Uterus (tissue), 4 donors: Measurements from ENCODE around the gene ABL1. TPM values are rescaled to one million over a fixed set of nuclear protein-coding genes. Genes with fewer than 3 reads are reported as not detected.

Source experiments
- DNase-seq, 2 donors: peaks; one replicate each; pipeline ENCODE4 v3.0.0-alpha.2; 2019 to 2020
- H3K27ac ChIP-seq, 2 donors: fragments of 200-600 bp; sonication (generic); 1 replicate in 1 of 2; 2 replicates in 1 of 2; pipeline ENCODE4 v1.5.1; 2016 to 2018
- H3K27me3 ChIP-seq, 2 donors: fragments of 200-600 bp; sonication (generic); one replicate each; pipeline ENCODE4 v1.5.1; 2018 to 2019; ENCODE audit warnings: control low read depth in 1 of 2
- H3K36me3 ChIP-seq, 2 donors: fragments of 200-600 bp; sonication (generic); one replicate each; pipeline ENCODE4 v1.5.1; 2019; ENCODE audit warnings: control low read depth in 1 of 2
- H3K4me1 ChIP-seq, 2 donors: fragments of 200-600 bp; sonication (generic); one replicate each; pipeline ENCODE4 v1.5.1; 2018 to 2019; ENCODE audit warnings: control low read depth in 1 of 2
- H3K4me3 ChIP-seq, 2 donors: fragments of 200-600 bp; sonication (generic); 1 replicate in 1 of 2; 2 replicates in 1 of 2; pipeline ENCODE4 v1.5.1; 2018 to 2019; ENCODE audit warnings: mild to moderate bottlenecking in 1 of 2
- H3K9me3 ChIP-seq, 2 donors: fragments of 200-600 bp; sonication (generic); one replicate each; pipeline ENCODE4 v1.5.1; 2019; ENCODE audit warnings: control low read depth in 1 of 2
- CTCF ChIP-seq, 4 experiments: fragments of 200-600 bp in 2 of 4; fragments of 450-650 bp in 2 of 4; sonication (generic) in 2 of 4; IDR thresholded peaks; one replicate each; pipeline ENCODE4 v1.5.1; 2016 to 2019; ENCODE audit warnings: antibody characterized with exemption in 4 of 4, mild to moderate bottlenecking in 2 of 4, moderate library complexity in 1 of 4
- POLR2A ChIP-seq, 2 donors: fragments of 450-650 bp; IDR thresholded peaks; one replicate each; pipeline ENCODE4 v1.6.1; 2016; ENCODE audit warnings: antibody characterized with exemption in 2 of 2, mild to moderate bottlenecking in 1 of 2, moderate library complexity in 1 of 2
- intact Hi-C: fragments of 100-400 bp; cut with DNase I; formaldehyde crosslinking; loops from one replicate; pipeline ENCODE4 v1.15.1; 2023; ENCODE audit warnings: low total_unique reads
- total RNA-seq, 4 donors: library from RNA; depleted of rRNA in 3 of 4; stranded (reverse); fragments of >200 nt in 3 of 4; gene quantifications; one replicate each; pipeline versions ENCODE4 v1.1.0 to v1.2.4, GENCODE V29; 2014 to 2023
- donor health status: DM: yes; HTN: yes; CAD: no.

ABL1 gene
- total RNA-seq, 4 donors from 2014 or later, result 22.5 to 117 (median 57.8) TPM

DNA sequence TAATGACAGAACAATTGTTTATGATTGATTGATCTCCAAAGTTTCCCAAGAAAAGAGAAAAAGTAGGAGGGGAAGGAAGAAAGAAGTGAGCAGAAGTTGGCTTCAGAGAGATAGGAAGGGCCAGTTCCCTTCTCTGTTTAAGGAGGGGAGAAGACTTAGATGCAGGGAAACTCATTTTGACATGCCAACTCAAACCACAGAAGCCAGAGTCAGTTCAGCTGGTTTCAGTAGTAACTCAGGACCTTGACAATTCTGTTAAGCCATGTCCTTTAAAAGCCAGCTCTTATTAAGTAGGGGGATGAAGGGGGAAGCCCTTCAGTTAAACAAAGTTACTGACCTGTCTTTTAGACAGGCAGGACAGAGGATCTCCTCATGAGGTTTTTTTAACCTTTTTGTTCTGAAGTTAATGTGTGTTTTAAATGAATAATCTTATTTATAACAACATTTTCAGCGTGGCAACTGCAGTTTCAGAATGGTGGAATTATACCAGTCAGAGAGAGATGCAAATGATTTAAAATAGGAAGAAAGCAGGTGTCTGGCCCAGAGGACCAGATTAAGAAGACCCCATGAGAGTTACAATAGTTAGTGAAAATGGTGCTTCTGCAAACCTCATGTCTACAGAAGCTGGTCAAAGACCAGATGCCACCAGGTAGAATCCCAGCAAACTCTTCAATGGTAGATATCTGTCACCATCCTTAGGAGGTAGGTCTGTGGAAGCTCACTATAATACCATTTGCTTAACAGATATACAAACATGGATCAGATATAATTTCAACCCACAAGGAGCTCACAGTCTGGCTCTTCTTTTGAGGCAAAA lies 29.3 kb upstream of the ABL1 start:
- no peaks in the 10 kb centered on the region for H3K36me3 ChIP-seq
- no peaks in the 10 kb centered on the region for H3K27me3 ChIP-seq
- H3K4me3 ChIP-seq, result no peak overlapping the region
- intact Hi-C loops, result no loop called here
- no peak overlapping the region for H3K27ac ChIP-seq
- no peak for DNase-seq
- H3K4me1 ChIP-seq, result no peaks in the 10 kb centered on the region
- H3K9me3 ChIP-seq, result no peaks in the 10 kb centered on the region
- no peak for TF ChIP-seq POLR2A (IDR thresholded peaks at IDR 0.05)

DNA sequence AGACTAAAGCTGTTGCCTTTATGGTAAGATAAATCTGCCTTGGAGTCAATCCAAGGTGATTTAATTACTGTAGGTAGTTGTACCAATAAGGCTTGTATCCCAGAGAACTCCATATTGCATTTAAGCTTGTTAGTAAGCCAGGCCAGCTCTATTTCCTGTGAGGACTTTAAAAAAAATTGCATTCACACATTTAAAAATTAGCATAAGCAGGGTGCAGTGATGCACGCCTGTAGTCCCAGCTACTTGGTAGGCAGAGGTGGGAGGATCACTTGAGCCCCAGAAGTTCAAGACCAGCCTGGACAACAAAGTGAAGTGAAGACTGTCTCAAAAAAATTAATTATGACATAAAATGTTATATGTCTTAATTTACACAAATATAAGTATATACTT lies 28.7 kb upstream of the ABL1 start:
- intact Hi-C loops, result no loop called here
- H3K9me3 ChIP-seq, result no peaks in the 10 kb centered on the region
- no peaks in the 10 kb centered on the region for H3K36me3 ChIP-seq
- no peak overlapping the region for H3K4me3 ChIP-seq
- no peak overlapping the region for H3K27ac ChIP-seq
- H3K4me1 ChIP-seq, result no peaks in the 10 kb centered on the region
- DNase-seq, result no peak
- TF ChIP-seq POLR2A (IDR thresholded peaks at IDR 0.05), result no peak
- no peak for TF ChIP-seq CTCF (IDR thresholded peaks at IDR 0.05)
- no peaks in the 10 kb centered on the region for H3K27me3 ChIP-seq

- no peak for DNase-seq
- Histone ChIP-seq H3K4me3 (no peak overlapping the region), H3K36me3 (no peaks in the 10 kb centered on the region), H3K4me1 (no peaks in the 10 kb centered on the region), H3K27me3 (no peaks in the 10 kb centered on the region), H3K9me3 (no peaks in the 10 kb centered on the region), H3K27ac (no peak overlapping the region)
- TF ChIP-seq CTCF (IDR thresholded peaks at IDR 0.05), result no peak
- TF ChIP-seq POLR2A (IDR thresholded peaks at IDR 0.05), result no peak
- intact Hi-C loops, result no loop called here
Measured at GRCh38 chr9:130810609-130811136, 24.4 kb upstream of the ABL1 start.

- Histone ChIP-seq H3K27ac (peak overlapping the region; percentile 39 to 43), H3K36me3 (no peaks in the 10 kb centered on the region), H3K9me3 (no peaks in the 10 kb centered on the region), H3K4me1 (no peaks in the 10 kb centered on the region), H3K27me3 (no peaks in the 10 kb centered on the region), H3K4me3 (no peak overlapping the region)
- intact Hi-C loops, result no loop called here
- TF ChIP-seq POLR2A (IDR thresholded peaks at IDR 0.05) (no peak), CTCF (IDR thresholded peaks at IDR 0.05) (no peak)
- no peak for DNase-seq
Measured at GRCh38 chr9:130815242-130815808, 19.7 kb upstream of the ABL1 start.

DNA sequence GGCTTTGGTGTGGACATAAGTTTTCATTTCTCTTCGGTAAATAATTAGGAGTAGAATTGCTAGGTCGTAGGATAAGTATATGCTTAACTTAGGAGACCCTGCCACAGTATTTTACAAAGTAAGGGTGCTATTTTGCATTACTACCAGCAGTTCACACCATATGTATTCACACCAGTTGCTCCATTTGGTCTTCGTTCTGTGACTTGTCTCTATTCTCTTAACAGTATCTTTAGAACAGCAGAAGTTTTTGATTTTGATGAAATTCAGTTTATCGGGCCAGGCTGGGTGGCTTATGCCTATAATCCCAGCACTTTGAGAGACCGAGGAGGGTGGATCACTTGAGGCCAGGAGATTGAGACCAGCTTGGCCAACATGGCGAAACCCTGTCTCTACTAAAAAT lies 17.1 kb upstream of the ABL1 start:
- no peak overlapping the region for H3K4me3 ChIP-seq
- TF ChIP-seq CTCF (IDR thresholded peaks at IDR 0.05) (no peak), POLR2A (IDR thresholded peaks at IDR 0.05) (no peak)
- no peak overlapping the region for H3K27ac ChIP-seq
- no peaks in the 10 kb centered on the region for H3K4me1 ChIP-seq
- DNase-seq, result no peak
- no peaks in the 10 kb centered on the region for H3K9me3 ChIP-seq
- no peaks in the 10 kb centered on the region for H3K36me3 ChIP-seq
- intact Hi-C loops, result no loop called here
- H3K27me3 ChIP-seq, result no peaks in the 10 kb centered on the region
